Head of caudate nucleus (tissue), 42 donors: ENCODE results near the gene GID4.

ENCODE experiments used
- DNase-seq, 42 donors: peaks; one replicate each; pipeline versions ENCODE4 v3.0.0 to v3.0.0-alpha.2; 2020 to 2021; ENCODE audit warnings: mixed read lengths in 7 of 42
- intact Hi-C: fragments of 100-400 bp; cut with DNase I; formaldehyde crosslinking; loops from one replicate; pipeline ENCODE4 v1.15.0; 2022

Gene GID4

GRCh38 chr17:18014006-18014405 is 25.2 kb upstream of the GID4 start:
- DNase-seq, result no peak
- intact Hi-C loops, result no loop called here

GRCh38 chr17:18015593-18015992 is 23.6 kb upstream of the GID4 start:
- DNase-seq, result no peak
- intact Hi-C loops, result no loop called here

GRCh38 chr17:18016426-18016825 is 22.8 kb upstream of the GID4 start:
- no peak for DNase-seq
- intact Hi-C loops, result no loop called here

GRCh38 chr17:18017958-18018357 is 21.2 kb upstream of the GID4 start:
- DNase-seq, result no peak
- intact Hi-C loops, result no loop called here

GRCh38 chr17:18018411-18018921 is 20.7 kb upstream of the GID4 start:
- intact Hi-C loops, result no loop called here

GRCh38 chr17:18019838-18020154 is 19.4 kb upstream of the GID4 start:
- DNase-seq, result no peak
- intact Hi-C loops, result no loop called here

More at GRCh38 chr17:18018411-18018921, 20.7 kb upstream of the GID4 start:
- DNase-seq, result no peak

- DNase-seq, result no peak
- intact Hi-C loops, result no loop called here
These were observed 18.2 kb upstream of the GID4 start for GRCh38 chr17:18020971-18021370.

GRCh38 chr17:18021372-18021771 is 17.8 kb upstream of the GID4 start:
- intact Hi-C loops, result no loop called here
- DNase-seq, result no peak

GRCh38 chr17:18025241-18025944 is 13.8 kb upstream of the GID4 start:
- intact Hi-C loops, result no loop called here
- peak in 25 of 42 donors; percentile 12 to 68 (median 42) for DNase-seq

- peak in 38 of 42 donors; percentile 24 to 80 (median 52) for DNase-seq
- intact Hi-C loops, result no loop called here
These were observed 13.0 kb upstream of the GID4 start for GRCh38 chr17:18025945-18026776.

- DNase-seq, result peak in 1 of 42 donors; percentile 27
- intact Hi-C loops, result no loop called here
These were observed 11.9 kb upstream of the GID4 start for GRCh38 chr17:18027280-18027679.

GRCh38 chr17:18028114-18028951 is 10.9 kb upstream of the GID4 start:
- DNase-seq, result no peak
- intact Hi-C loops, result no loop called here

GRCh38 chr17:18028952-18029540 is 10.2 kb upstream of the GID4 start:
- intact Hi-C loops, result no loop called here
- DNase-seq, result no peak

GRCh38 chr17:18031955-18032354 is 7.3 kb upstream of the GID4 start:
- intact Hi-C loops, result loop anchor here (10.0 kb wide), 1 partner anchor 217 kb away; no protein-coding TSS in a partner anchor
- DNase-seq, result no peak

GRCh38 chr17:18033442-18034099 is 5.6 kb upstream of the GID4 start:
- intact Hi-C loops, result loop anchor here (10.0 kb wide), 1 partner anchor 219 kb away; no protein-coding TSS in a partner anchor

GRCh38 chr17:18035704-18036103 is 3.5 kb upstream of the GID4 start:
- DNase-seq, result no peak
- intact Hi-C loops, result loop anchor here (10.0 kb wide), 1 partner anchor 221 kb away; no protein-coding TSS in a partner anchor

More at GRCh38 chr17:18033442-18034099, 5.6 kb upstream of the GID4 start:
- DNase-seq, result peak in 27 of 42 donors; percentile 20 to 83 (median 54)

GRCh38 chr17:18037486-18037885 is 1.7 kb upstream of the GID4 start:
- no peak for DNase-seq

More at GRCh38 chr17:18037486-18037885, 1.7 kb upstream of the GID4 start:
- intact Hi-C loops, result loop anchor here (10.0 kb wide), 1 partner anchor 223 kb away; no protein-coding TSS in a partner anchor
